Measurements from ENCODE around the gene SAXO2.
"Not testable (repeated sequence)": the region's sequence is repeated elsewhere in the genome, so short reads cannot be mapped to it uniquely, and the experiment has no call there.

Gene SAXO2

DNA sequence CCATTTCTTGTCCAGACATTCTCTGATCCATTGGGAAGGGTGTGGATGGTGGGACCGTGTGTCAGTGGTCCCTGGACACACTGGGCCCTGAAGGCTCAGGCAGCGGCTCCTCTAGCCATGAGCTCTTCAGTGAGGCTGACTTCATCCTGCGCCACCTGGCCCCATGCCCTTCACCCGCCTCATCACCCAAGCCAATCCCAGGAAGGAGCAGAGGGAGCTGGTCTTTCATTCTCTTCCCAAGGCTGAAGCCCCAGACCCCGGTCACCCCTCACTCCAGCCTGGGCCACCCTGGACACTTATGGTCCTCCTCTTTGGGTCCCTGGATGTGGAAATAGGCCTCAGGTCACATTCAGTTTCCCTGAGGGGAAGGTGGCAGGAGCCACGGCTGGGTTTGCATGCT is 62.2 kb downstream of the SAXO2 start:
- H3K4me3 ChIP-seq (ENCODE audit: low read depth, low read length); DNase-seq (ENCODE audit: low read depth); in situ Hi-C loops (cut with HindIII; ENCODE audit: low sequenced_read_pairs): not testable (repeated sequence)

DNA sequence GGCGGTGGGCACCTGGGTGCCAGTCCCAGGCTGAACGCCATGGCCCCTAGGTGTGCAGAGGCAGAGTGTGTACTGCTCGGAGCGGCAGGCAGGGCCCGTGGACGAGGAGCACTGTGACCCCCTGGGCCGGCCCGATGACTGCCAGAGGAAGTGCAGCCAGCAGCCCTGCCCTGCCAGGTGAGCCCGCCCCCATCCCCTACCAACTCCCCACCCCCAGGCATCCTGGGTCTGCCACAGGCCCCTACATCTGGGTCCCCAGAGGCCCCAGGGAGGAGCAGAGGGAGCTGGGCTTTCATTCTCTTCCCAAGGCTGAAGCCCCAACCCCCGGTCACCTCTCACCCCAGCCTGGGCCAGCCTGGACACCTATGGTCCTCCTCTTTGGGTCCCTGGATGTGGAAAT is 63.0 kb downstream of the SAXO2 start:
- in situ Hi-C loops (cut with HindIII; ENCODE audit: low sequenced_read_pairs); H3K4me3 ChIP-seq (ENCODE audit: low read depth, low read length); DNase-seq (ENCODE audit: low read depth): not testable (repeated sequence)

DNA sequence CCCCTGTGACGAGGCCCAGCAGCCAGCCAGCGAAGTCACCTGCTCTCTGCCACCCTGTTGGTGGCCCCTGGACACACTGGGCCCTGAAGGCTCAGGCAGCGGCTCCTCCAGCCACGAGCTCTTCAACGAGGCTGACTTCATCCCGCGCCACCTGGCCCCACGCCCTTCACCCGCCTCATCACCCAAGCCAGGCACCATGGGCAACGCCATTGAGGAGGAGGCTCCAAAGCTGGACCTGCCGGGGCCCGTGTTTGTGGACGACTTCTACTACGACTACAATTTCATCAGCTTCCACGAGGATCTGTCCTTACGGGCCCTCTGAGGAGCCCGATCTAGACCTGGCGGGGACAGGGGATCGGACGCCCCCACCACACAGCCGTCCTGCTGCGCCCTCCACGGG is 64.3 kb downstream of the SAXO2 start:
- DNase-seq (ENCODE audit: low read depth); H3K4me3 ChIP-seq (ENCODE audit: low read depth, low read length); in situ Hi-C loops (cut with HindIII; ENCODE audit: low sequenced_read_pairs): not testable (repeated sequence)

DNA sequence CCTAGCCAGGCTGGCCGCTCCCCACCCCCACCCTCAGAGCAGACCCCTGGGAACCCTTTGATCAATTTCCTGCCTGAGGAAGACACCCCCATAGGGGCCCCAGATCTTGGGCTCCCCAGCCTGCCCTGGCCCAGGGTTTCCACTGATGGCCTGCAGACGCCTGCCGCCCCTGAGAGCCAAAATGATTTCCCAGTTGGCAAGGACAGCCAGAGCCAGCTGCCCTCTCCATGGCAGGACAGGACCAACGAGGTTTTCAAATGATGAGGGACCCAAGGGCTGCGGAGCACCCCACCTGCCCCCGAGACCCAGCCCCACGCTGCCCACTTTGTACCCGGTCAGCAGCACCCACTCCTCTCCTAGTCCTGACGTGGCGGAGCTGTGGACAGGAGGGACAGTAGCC is 64.8 kb downstream of the SAXO2 start:
- H3K4me3 ChIP-seq (ENCODE audit: low read depth, low read length); DNase-seq (ENCODE audit: low read depth); in situ Hi-C loops (cut with HindIII; ENCODE audit: low sequenced_read_pairs): not testable (repeated sequence)

DNA sequence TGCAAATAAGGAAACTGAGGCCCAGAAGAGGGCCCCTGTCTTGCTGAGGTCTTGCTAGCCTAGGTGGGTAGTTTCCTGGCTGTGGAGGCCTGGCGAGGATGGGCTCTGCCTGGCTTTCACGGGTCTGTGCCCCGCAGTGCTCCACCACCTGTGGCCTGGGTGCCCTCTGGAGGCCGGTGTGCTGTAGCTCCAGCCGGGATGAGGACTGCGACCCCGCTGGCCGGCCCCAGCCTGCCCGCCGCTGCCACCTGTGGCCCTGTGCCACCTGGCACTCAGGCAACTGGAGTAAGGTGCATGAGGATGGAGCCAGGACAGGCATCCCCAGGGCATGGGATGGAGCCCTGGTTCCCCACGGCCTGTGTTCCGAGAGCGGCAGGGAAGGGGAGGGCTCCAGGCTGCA is 66.4 kb downstream of the SAXO2 start:
- DNase-seq (ENCODE audit: low read depth); H3K4me3 ChIP-seq (ENCODE audit: low read depth, low read length); in situ Hi-C loops (cut with HindIII; ENCODE audit: low sequenced_read_pairs): not testable (repeated sequence)

DNA sequence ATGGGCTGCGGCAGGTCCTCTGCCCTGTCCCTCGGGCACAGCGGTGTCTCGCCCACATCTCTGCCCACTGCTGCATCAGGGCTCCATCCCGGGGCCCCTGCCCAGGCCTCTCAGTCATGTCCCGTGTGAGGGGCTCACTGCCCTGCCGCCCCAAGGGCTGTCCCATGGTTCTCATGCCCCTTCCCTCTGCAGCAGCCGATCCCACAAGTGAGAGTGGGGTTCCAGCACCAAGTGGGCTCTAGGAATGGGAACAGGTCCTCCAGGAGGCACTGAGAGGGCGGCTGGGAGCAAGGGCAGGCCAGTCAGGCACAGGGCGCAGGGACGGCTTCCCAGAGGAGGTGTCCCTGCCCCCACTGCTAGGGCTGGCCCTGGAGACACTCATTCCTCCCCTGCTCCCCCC is 68.3 kb downstream of the SAXO2 start:
- DNase-seq (ENCODE audit: low read depth); H3K4me3 ChIP-seq (ENCODE audit: low read depth, low read length); in situ Hi-C loops (cut with HindIII; ENCODE audit: low sequenced_read_pairs): not testable (repeated sequence)

DNA sequence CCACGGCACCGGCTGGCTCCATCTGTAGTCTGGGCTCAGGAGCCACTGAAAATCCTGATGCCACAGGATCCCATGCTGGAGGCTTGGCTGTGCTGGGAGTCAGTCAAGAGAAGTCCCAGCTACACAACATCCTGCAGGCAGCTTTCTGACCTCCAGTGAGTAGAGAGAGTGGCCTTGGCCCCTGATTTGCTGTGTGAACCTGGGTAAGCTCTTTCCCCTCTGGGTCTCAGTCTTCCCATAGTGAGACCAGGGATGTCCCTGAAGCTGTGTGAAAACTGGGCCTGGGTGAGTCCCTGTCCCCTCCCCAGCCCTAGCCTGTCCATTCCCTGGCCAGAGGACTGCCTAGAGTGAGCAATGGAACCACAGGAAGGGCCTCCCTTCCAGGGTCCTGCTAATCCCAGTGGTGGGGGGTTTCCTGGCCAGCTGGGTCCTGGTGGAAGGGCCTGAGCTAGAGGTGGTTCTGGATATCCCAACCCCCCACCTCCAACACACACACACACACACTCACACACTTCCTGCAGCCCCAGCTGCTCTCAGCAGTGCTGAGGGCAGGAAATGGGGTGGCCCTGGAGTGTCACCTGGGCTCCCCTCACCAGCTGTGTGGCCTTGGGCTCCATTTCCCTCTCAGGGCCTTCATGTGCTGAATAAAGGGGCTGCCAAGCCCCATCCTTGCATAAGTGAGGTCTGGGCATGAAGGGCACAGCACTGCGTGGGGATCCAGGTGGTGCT is 69.1 kb downstream of the SAXO2 start:
- DNase-seq (ENCODE audit: low read depth); in situ Hi-C loops (cut with HindIII; ENCODE audit: low sequenced_read_pairs): not testable (repeated sequence)

DNA sequence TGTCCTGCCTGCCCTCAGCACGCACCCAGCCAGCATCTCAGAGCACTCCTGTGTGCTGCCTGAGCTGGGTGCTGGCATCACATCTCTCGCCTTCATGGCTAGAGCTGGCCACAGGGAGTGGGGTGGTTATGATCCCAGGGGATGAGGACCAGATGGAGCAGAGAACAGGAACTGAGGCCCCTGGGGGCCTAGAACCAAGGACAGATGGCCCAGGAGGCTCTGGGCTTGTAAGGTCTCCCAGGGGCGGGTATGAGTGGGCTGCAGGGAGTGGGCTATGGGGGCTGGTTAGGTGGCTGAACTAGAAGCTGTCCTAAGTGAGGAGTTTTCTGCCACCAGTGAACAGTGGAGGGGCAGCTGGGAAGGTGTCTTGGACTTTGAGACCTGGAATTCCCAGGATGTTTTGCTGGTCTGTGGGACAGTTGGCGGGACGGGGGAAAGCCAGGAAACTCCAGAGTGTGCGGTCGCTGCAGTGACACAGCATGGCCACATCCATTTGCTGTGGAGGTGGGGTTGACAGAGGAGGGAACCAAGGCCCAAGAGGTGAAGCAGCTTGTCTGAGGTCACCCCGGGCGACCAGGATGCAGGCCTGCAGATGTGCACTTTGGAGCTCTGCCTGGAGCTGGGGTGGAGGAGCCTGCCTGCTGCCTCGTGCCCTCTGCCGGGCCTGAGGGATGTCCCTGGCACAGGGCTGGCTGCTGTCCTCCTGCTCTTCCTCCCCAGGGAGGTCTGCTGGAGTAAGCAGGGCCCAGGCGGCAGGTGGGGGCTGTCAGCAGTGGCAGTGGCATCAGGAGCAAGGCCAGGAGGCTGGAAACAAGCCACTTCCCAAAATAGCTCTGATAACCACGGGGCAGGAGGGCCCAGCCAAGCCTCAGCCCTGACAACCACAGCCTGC is 70.3 kb downstream of the SAXO2 start:
- in situ Hi-C loops (cut with HindIII; ENCODE audit: low sequenced_read_pairs); DNase-seq (ENCODE audit: low read depth); H3K4me3 ChIP-seq (ENCODE audit: low read depth, low read length): not testable (repeated sequence)

More for the DNA sequence above, 69.1 kb downstream of the SAXO2 start:
- not testable (repeated sequence) for H3K4me3 ChIP-seq (ENCODE audit: low read depth, low read length)

DNA sequence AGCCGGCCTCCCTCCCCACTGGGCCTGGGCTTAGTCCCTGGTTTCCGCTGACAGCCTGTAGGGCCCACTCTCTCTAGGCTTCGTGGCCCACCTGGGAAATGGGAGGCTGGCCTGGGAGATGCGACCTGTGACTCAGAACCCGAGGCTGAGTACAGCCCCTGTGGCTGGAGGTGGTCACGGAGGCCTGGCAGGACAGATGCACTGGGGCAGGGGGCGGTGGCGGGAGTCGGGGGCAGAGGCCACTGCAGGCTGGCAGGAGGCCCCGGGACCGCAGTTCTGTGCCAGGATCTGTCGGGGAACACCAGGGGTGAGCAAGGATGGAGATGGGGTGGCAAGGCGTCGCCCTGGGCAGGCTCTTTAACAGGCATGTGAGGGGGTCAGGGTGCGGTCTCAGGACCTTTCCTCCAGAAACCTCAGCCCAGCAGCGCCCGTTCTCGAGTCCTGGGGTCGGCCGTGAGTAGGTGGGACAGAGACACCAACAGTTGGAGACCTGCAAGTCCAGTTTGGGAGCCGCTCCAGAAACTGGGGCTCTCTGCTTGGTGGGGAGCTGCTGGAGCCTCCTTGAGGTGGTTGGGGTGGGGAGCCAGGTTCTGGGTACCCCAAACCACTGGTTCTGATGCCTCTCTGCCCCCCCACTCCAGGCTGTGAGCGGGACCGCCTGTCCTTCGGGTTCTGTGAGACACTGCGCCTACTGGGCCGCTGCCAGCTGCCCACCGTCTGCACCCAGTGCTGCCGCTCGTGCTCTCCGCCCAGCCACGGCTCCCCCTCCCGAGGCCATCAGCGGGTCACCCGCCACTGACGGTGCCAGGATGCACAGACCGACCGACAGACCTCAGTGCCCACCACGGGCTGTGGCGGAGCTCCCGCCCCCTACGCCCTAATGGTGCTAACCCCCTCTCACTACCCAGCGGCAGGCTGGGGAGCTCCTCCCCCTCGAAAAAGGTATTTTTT is 71.3 kb downstream of the SAXO2 start:
- DNase-seq (ENCODE audit: low read depth); H3K4me3 ChIP-seq (ENCODE audit: low read depth, low read length); in situ Hi-C loops (cut with HindIII; ENCODE audit: low sequenced_read_pairs): not testable (repeated sequence)

All from astrocyte of the cerebellum (primary cell).